ENCODE results near the gene COQ9. TPM values are rescaled to one million over a fixed set of nuclear protein-coding genes. Genes with fewer than 3 reads are reported as not detected.

The COQ9 gene
- total RNA-seq, 1 experiment from 2014 or later = 62.7 TPM

DNA sequence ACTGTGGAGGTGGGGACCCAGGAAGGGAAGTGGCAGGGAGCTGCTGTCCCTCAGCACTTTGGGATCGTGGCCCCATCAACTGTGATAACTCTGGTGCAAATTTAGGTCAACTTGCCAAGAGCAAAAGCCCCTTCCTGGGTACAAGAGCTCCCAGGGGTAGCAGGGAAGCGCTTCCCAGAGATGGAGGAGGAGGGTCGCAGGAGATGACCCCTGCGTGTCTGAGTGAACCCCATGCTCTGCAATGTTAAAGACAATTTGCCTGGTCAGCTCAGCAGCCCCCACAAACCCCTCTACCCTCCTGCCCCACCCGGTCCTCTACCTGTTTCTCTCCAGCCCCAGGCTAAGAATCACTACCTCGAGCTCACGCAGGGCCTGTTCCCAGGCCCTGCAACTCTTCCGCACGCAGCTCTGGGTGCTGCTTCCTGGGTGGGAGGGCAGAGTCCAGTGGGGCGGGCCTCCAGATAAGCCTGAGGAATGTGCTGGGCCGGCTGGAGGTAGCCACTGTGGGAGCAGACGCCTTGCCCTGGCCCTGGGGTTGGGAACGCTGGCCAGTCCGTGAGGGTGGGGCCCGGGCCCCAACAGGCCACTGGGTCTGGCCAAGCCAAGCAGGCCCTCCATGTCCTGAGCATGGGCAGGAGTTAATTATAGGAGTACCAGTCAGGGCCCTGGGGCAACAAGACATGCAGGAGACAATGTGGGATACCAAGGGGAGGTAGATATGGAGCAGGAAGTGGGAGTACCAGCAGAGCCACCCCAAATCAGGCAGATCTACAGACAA, 32.9 kb downstream of the COQ9 start:
- no TSS peak for BruUV-seq (replicated peaks)
- RAD21 ChIA-PET (ENCODE audit: low non-redundant PET in 1 of 2, low total read pairs in 2 of 2, uncharacterized antibody in 2 of 2, unreplicated experiment in 2 of 2) = no interaction called here
- intact Hi-C loops (cut with micrococcal nuclease) = no loop called here
- TF ChIP-seq RAD21 (IDR thresholded peaks at IDR 0.05; ENCODE audit: low read depth) (no peak), EGR1 (IDR thresholded peaks at IDR 0.05; ENCODE audit: low read depth) (no peak), ZNF274 (IDR thresholded peaks at IDR 0.05; ENCODE audit: low read depth, low read length) (no peak), ZFX (IDR thresholded peaks at IDR 0.05) (no peak), YY1 (IDR thresholded peaks at IDR 0.05; ENCODE audit: extremely low read depth, insufficient replicate concordance, low read depth, low read length) (no peak), SP1 (IDR thresholded peaks at IDR 0.05; ENCODE audit: low read depth) (no peak), SIN3A (IDR thresholded peaks at IDR 0.05; ENCODE audit: low read depth) (no peak), ELF1 (IDR thresholded peaks at IDR 0.05; ENCODE audit: borderline replicate concordance, low read depth) (no peak), SRF (IDR thresholded peaks at IDR 0.05; ENCODE audit: low read depth) (no peak), POLR2A (IDR thresholded peaks at IDR 0.05; ENCODE audit: borderline replicate concordance, extremely low read depth, insufficient read depth, insufficient read length) (no peak), POLR2AphosphoS5 (IDR thresholded peaks at IDR 0.05; ENCODE audit: low read depth, low read length) (no peak), TCF7L2 (IDR thresholded peaks at IDR 0.05; ENCODE audit: borderline replicate concordance, extremely low read depth, insufficient read depth, insufficient read length) (no peak)
- TF ChIP-seq, protein P1, sequence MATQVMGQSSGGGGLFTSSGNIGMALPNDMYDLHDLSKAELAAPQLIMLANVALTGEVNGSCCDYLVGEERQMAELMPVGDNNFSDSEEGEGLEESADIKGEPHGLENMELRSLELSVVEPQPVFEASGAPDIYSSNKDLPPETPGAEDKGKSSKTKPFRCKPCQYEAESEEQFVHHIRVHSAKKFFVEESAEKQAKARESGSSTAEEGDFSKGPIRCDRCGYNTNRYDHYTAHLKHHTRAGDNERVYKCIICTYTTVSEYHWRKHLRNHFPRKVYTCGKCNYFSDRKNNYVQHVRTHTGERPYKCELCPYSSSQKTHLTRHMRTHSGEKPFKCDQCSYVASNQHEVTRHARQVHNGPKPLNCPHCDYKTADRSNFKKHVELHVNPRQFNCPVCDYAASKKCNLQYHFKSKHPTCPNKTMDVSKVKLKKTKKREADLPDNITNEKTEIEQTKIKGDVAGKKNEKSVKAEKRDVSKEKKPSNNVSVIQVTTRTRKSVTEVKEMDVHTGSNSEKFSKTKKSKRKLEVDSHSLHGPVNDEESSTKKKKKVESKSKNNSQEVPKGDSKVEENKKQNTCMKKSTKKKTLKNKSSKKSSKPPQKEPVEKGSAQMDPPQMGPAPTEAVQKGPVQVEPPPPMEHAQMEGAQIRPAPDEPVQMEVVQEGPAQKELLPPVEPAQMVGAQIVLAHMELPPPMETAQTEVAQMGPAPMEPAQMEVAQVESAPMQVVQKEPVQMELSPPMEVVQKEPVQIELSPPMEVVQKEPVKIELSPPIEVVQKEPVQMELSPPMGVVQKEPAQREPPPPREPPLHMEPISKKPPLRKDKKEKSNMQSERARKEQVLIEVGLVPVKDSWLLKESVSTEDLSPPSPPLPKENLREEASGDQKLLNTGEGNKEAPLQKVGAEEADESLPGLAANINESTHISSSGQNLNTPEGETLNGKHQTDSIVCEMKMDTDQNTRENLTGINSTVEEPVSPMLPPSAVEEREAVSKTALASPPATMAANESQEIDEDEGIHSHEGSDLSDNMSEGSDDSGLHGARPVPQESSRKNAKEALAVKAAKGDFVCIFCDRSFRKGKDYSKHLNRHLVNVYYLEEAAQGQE (IDR thresholded peaks at IDR 0.05; ENCODE audit: low read depth) = no peak
- TF ChIP-seq, protein P2, sequence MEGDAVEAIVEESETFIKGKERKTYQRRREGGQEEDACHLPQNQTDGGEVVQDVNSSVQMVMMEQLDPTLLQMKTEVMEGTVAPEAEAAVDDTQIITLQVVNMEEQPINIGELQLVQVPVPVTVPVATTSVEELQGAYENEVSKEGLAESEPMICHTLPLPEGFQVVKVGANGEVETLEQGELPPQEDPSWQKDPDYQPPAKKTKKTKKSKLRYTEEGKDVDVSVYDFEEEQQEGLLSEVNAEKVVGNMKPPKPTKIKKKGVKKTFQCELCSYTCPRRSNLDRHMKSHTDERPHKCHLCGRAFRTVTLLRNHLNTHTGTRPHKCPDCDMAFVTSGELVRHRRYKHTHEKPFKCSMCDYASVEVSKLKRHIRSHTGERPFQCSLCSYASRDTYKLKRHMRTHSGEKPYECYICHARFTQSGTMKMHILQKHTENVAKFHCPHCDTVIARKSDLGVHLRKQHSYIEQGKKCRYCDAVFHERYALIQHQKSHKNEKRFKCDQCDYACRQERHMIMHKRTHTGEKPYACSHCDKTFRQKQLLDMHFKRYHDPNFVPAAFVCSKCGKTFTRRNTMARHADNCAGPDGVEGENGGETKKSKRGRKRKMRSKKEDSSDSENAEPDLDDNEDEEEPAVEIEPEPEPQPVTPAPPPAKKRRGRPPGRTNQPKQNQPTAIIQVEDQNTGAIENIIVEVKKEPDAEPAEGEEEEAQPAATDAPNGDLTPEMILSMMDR (IDR thresholded peaks at IDR 0.05 in 2 of 3, conservative IDR thresholded peaks at IDR 0.05 in 1 of 3; ENCODE audit: borderline replicate concordance in 1 of 3, insufficient read depth in 1 of 3, low read depth in 2 of 3, low read length in 2 of 3) = no peak
- TF ChIP-seq, protein P3, sequence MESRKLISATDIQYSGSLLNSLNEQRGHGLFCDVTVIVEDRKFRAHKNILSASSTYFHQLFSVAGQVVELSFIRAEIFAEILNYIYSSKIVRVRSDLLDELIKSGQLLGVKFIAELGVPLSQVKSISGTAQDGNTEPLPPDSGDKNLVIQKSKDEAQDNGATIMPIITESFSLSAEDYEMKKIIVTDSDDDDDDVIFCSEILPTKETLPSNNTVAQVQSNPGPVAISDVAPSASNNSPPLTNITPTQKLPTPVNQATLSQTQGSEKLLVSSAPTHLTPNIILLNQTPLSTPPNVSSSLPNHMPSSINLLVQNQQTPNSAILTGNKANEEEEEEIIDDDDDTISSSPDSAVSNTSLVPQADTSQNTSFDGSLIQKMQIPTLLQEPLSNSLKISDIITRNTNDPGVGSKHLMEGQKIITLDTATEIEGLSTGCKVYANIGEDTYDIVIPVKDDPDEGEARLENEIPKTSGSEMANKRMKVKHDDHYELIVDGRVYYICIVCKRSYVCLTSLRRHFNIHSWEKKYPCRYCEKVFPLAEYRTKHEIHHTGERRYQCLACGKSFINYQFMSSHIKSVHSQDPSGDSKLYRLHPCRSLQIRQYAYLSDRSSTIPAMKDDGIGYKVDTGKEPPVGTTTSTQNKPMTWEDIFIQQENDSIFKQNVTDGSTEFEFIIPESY (IDR thresholded peaks at IDR 0.05; ENCODE audit: extremely low read depth, insufficient replicate concordance, low read length) = no peak
- TF ChIP-seq, protein P4, sequence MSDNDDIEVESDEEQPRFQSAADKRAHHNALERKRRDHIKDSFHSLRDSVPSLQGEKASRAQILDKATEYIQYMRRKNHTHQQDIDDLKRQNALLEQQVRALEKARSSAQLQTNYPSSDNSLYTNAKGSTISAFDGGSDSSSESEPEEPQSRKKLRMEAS (IDR thresholded peaks at IDR 0.05) = no peak
- TF ChIP-seq, protein P5, sequence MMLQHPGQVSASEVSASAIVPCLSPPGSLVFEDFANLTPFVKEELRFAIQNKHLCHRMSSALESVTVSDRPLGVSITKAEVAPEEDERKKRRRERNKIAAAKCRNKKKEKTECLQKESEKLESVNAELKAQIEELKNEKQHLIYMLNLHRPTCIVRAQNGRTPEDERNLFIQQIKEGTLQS (IDR thresholded peaks at IDR 0.05) = no peak
- no peak overlapping the region for H3K27ac ChIP-seq (ENCODE audit: low read depth, low read length)
- no peaks in the 10 kb centered on the region for H4K20me1 ChIP-seq (ENCODE audit: insufficient read depth)
- no peaks in the 10 kb centered on the region for H3K9me2 ChIP-seq (ENCODE audit: insufficient read depth)
- H3K79me2 ChIP-seq (ENCODE audit: insufficient read depth, low read length) = no peaks in the 10 kb centered on the region
- POLR2A ChIA-PET = no interaction called here
- peak overlapping the region; percentile 48 for H3K4me2 ChIP-seq (ENCODE audit: low read length)
- no peak overlapping the region for H3K4me3 ChIP-seq (replicated peaks in 1 of 2; ENCODE audit: low read depth in 1 of 2, low read length in 2 of 2)
- no peak overlapping the region for H3K9ac ChIP-seq (ENCODE audit: low read length)
- no peaks in the 10 kb centered on the region for H3K27me3 ChIP-seq (ENCODE audit: insufficient read depth, low read length)
- no peaks in the 10 kb centered on the region for H3K9me3 ChIP-seq (ENCODE audit: control insufficient read depth in 1 of 2, insufficient read depth in 1 of 2, low read depth in 1 of 2, low read length in 2 of 2)
- H3K36me3 ChIP-seq (ENCODE audit: control insufficient read depth in 1 of 2, insufficient read depth in 2 of 2, low read length in 2 of 2) = no peaks in the 10 kb centered on the region
- DNase-seq (ENCODE audit: low read depth, low spot score) = no peak
- H3K4me1 ChIP-seq (ENCODE audit: control insufficient read depth in 1 of 2, insufficient read depth in 2 of 2, low read length in 2 of 2) = peaks cover 19 to 35% of the 10 kb centered on the region in 2 experiments; a peak in 3 of 4 replicates
- CTCF ChIA-PET = no interaction called here
- no peak for ATAC-seq
- no peak overlapping the region for H2AFZ ChIP-seq (ENCODE audit: low read depth, low read length, poor library complexity, severe bottlenecking)
